Hematopoietic multipotent progenitor cell treated with erythropoietin and hydrocortisone succinate and interleukin-3 and kit ligand, for 17 days (in vitro differentiated cells): ENCODE results near the gene MLLT6.

ENCODE experiments used
- DNase-seq: peaks from one replicate; pipeline ENCODE4 v3.0.0-alpha.2; 2015; ENCODE audit warnings: low spot score

Gene MLLT6

GRCh38 chr17:38674749-38675615 lies 30.1 kb upstream of the MLLT6 start, which contains the start of gene EPOP:
EPOP (minus strand) TSS chr17:38674957; CDS start chr17:38674495, 462 bp downstream.
- peak; percentile 10 for DNase-seq

DNA sequence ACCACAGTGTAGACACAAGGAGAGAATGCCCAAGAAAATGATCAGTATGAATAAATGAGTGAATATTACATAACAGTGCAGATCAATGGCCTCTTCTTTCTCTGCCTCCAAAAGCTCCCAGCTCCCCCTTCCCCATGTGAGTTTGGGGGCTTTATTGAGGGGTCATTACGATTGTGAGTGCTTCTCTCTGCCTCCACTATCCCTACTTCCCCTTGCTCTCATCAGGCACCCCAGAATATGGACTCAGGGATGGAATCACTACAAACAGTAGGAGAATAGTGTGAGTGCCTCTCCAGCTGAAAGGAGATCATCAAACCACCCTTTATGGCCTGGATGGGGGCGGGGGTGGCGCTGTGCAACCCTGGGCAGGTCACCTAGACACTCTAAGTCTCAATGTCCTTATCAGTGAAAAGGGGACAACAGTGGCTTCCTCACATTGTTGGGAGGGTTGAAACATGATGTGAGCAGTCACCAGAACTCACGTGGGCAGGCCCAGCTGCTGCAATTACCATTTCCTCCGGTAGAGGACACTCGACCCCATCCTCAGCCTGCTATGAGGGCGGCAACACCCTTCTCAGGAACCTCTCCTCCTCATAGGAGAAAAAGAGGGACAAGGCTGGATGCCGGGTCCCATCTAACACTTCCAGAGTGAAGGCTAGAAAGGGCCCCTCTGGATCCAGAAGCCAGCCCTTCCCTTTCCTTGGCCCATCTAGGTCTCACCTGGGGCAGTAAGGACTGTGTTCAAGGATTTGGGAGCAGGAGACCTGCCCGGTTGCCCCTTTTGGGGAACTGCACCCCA lies 28.2 kb upstream of the MLLT6 start:
- peak; percentile 60 for DNase-seq

- DNase-seq = no peak
Measured at GRCh38 chr17:38677819-38678218, 27.3 kb upstream of the MLLT6 start.

DNA sequence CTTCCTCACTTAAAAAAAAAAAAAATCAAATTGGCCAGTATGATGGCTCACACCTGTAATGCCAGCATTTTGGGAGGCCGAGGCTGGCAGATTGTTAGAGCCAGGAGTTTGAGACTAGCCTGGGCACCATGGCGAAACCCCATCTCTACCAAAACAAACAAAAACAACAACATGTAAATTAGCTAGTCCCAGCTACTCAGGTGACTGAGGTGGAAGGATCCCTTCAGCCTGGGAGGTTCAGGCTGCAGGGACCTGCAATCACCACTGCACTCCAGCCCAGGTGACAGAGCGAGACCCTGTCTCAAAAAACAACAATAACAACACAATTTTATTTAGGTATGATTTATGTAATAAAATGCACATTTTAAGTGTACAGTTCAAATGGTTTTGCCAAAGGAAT lies 24.0 kb upstream of the MLLT6 start:
- DNase-seq = no peak

- no peak for DNase-seq
Measured at GRCh38 chr17:38685491-38685890, 19.6 kb upstream of the MLLT6 start.

- DNase-seq = no peak
Measured at GRCh38 chr17:38687286-38687685, 17.8 kb upstream of the MLLT6 start.

DNA sequence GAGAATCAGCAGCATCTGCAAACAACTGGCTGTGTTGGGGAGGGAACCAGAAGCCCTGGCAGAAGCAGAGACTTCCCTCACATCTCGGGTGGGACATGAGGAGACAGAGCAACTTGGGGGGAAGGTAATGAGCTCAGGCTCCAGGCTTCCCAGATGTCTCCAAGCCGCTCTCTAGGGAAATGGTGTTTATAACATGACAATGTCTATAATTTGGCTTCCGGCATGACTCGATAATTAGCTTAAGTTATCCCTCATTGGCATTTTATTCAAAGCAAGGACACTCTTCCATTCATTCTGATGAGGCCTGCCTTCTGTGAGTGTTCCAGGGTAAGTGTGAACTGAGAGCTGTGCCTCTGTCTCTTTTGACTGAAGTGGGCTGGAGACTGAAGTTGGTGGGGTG lies 14.7 kb upstream of the MLLT6 start:
- no peak for DNase-seq

- DNase-seq = no peak
Measured at GRCh38 chr17:38691154-38691553, 13.9 kb upstream of the MLLT6 start.

- no peak for DNase-seq
Measured at GRCh38 chr17:38693700-38694329, 11.3 kb upstream of the MLLT6 start.

- no peak for DNase-seq
Measured at GRCh38 chr17:38697061-38697820, 7.8 kb upstream of the MLLT6 start.

DNA sequence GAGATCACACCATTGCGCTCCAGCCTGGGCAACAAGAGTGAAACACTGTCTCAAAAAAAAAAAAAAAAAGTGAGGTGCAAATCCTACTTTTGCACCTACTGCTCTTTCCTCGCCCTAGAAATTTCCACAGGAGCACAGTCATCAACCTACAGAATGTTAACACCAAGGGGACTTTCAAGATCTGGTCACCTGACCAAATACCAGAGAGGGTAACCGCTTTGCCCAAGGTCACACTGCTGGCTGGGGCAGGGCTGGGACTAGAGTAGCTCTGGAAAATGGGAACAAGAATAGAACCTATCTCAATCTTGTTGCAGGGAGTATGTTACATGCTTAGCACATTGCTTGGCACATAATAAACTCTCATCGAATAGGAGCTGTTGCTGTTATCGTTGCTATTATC lies 6.3 kb upstream of the MLLT6 start:
- no peak for DNase-seq

- DNase-seq = peak; percentile 11
Measured at GRCh38 chr17:38701504-38702165, 3.4 kb upstream of the MLLT6 start.

DNA sequence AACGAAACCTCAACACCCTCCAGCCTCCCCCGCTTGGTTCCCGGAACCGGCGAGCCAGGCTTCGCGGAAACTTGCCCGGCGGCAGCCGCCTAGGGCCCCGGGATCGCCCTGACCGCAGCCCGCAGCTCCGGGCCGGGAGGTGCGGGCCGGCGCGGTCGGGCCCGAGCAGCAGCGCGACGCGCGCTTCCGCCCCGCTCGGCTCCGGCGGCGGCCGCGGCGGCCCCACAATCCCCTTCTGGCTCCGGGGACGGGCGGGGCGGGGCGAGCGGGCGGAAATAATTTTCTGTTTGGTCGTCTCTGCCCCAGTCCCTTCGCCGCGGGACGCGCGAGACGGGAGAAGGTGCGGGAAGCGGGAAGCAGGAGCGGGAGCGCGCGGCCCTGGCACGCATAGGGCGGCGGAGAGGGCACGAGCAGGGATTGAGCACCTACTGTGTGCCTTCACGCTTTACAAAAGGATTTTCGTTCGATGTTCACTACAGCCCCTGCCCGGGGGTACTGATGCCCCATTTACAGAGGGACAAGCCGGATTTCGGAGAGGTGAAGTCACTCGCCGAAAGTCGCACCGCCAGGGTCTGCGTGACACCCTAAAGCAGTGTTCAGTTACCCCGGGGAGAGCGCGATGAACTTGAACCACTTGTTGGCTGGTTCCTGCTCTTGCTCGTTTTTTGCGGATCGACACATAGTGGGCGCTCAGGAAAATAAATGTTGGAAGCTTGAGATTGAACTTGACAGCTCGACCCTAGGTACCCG lies 2.7 kb upstream of the MLLT6 start:
- peak; percentile 43 for DNase-seq

- DNase-seq = peak; percentile 15
Measured at GRCh38 chr17:38702916-38703741, 1.9 kb upstream of the MLLT6 start.

- peak; percentile 19 for DNase-seq
Measured at GRCh38 chr17:38703742-38704605, 1.1 kb upstream of the MLLT6 start.

DNA sequence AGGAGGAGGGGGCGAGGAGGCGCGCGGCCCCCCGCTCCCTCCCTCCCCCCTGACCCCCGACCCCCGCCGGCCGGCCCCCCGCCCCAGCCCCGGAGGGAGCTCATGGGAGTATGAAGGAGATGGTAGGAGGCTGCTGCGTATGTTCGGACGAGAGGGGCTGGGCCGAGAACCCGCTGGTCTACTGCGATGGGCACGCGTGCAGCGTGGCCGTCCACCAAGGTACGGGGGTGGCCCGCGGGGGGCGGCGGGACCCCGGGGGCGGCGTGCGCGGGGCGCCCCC lies 390 bp downstream of the MLLT6 start:
- no peak for DNase-seq

GRCh38 chr17:38705803-38706504 lies 881 bp downstream of the MLLT6 start:
- DNase-seq = no peak

- no peak for DNase-seq
Measured at GRCh38 chr17:38706505-38707216, 1.6 kb downstream of the MLLT6 start.
